ENCODE data around the gene FAM110D. TPM values are rescaled to one million over a fixed set of nuclear protein-coding genes. Genes with fewer than 3 reads are reported as not detected.

FAM110D gene
- total RNA-seq: 4.5 TPM
- long read RNA-seq, transcript FAM110D-201 (2 exons, 2,858 nt): major isoform, 22 of 29 reads
- long read RNA-seq, partial matches to known transcripts: 0 of 29 reads
- long read RNA-seq, other reads (novel, unspliced or antisense): 7 of 29 reads

DNA sequence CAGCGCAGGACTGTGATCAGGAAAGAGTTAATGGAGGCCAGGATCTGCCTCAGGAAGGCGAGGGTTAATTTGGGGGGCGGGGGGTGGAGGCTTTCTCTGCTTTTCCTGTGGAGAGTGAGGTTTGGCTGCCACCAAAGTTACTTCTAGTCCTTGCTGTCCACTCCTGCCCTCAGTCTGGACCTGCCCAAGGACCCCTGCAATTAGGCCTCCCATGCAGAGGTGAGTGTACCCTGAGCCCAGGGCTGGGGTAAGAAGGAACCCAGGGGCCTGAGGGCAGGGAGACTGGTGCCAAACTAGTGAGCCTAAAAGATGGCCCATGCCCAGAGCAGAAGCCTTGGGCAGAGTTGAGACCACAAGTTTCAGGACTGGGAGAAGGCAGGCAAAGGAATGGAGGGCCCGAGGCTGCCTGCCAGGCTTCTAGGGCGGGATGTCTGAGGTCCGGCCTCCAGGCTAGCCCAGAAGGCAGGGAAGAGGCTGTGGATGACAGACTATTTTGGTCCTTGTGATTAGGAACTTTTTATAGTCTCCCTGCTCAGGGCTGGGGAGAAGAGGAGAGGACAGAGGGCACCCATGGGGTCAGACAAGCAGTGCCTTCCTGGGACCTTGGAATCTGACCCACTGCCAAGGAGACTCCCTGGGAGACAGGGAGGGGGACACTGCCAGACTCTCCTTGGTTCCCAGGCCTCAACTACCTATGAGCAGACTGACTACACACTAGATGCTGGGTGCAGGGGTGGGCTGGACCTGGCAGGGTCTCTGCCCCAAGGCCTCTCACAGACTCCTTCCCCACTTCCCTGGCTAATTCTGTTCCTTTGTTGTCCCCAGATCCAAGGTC lies at the start of gene FAM110D:
TSS of gene FAM110D (plus strand) at position 172 of the 835 bp plus-strand sequence. CDS start 2,213 bp downstream, outside the sequence.
- DNase-seq (peak; percentile 79), ATAC-seq (peak; percentile 77)
- intact Hi-C loops (cut with micrococcal nuclease): no loop called here

DNA sequence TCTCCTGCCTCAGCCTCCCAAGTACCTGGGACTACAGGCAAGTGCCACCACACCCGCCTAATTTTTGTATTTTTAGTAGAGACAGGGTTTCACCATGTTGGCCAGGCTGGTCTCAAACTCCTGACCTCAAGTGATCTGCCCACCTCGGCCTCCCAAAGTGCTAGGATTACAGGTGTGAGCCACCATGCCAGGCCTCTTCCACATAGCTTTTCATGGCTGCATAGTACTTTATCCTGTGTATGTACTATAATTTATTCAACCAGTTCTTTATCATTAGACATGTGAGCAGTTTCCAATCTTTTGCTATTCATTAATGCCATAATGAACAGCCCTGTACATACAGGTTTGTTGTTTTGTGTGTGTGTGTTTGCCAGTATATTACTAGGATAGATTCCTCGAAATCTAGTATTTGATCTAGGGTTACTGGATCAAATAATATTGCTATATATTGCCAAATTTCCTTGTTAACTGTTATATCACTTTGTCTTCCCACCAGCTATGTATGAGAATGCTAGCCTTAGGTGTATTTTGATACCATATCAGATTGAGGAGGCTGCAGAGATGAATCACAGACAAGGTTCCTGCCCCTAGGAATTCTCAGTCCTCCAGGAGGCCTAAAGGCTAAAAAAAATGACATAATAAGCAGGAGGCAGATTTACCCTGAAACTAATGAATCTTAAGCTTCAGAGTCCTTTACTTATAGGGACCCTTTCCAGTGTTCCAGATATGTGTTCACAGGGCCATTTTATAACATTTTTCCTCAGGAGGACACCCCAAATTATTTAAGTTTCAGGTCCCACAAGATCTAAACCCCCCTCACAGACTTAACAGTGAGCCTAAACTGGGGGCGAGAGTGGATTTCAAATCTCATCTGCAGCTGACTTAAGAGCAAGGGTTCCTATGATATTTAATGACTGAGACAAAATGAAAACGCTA lies 49.4 kb upstream of the FAM110D start:
- DNase-seq (no peak), ATAC-seq (no peak)
- intact Hi-C loops (cut with micrococcal nuclease): loop anchor here (10.0 kb wide), 1 partner anchor 55 kb away; the partner anchor contains the start of genes C1orf232 and ZNF593

DNA sequence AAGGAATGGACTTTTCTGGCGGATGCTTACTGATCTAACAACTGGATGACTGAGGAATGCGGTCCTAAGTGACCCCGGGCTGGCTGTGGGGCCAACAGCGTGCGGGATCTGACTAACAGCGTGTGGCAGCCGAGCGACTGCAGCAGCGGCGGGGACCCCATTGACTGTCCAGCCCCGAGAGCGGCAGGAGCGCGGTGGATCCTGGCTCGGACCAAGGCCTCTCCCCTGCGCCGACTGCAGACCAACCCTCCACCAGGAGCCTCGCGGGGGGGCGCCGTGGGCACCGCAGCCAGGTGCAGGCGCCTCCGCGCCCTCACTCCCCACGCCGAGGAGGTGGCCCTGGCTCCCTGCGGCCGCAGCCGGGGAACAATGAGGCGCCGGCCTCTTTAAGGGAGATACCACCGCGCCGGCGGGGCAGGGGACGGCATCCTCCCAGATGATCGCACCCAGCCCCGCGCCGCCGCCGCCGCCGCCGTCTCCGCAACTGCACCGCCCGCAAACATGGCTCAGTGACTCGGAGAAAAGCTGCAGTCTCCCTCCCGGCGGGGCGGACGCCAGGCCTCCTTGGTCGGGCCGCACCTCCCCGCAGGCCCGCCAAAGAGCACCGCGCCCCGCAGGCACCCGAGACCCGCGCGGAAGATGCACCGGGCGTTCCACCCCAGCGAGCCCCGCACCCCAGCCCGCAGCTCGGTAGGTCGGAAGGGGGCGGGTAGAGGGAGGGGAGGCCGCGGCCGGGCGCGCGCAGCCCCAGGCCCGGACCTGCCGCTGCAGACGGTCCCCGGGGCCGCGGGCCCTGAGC lies 47.9 kb upstream of the FAM110D start:
- intact Hi-C loops (cut with micrococcal nuclease): no loop called here
- ATAC-seq: peak; percentile 66
- peak; percentile 88 for DNase-seq

DNA sequence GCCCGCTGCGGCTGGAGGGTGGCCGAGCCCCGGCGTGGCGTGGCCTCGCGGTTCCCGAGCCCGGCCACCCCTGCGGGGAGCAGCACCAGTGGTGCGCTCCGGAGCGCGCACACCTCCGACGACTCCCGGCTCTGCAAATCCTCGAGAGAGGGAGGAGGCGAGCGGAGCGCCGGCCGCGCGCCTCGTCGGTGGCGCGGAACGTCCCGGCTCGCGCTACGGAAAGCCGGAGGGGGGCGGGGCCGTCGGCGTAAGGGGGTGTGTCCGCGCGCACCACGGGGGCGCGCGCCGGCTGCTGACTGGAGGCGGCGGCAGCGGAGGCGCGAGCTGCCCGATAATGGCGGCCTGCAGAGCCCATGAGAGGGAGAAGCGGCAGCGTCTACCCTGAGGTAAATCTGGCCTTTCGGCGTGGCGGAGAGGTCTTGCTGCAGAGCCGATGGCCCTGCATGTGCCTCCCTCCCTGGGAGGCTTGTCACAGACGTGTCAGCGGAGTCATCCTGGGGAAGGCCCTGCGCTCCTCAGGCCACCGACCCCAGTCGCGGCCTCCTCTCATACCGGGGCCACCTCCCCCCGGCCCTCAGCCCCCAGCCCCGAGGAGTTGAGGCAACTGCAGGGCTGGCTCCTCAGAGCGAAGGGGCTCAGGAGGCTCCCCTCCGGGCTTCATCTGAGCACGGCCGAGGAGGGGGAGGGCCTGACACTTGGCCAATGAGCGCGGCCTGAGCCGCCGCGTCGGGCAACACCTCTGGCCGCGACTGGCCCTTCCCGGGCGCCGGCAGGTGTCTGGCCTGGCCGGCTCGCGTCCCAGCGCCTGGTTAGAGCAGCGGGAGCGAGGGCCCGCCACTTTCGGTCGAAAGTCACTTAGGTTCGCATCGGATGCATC lies 47.1 kb upstream of the FAM110D start, which contains the start of gene PDIK1L:
TSS of gene PDIK1L (plus strand) at position 295 of the 877 bp plus-strand sequence. CDS start 2,485 bp downstream, outside the sequence.
- intact Hi-C loops (cut with micrococcal nuclease): no loop called here
- DNase-seq (peak; percentile 98), ATAC-seq (peak; percentile 91)

DNA sequence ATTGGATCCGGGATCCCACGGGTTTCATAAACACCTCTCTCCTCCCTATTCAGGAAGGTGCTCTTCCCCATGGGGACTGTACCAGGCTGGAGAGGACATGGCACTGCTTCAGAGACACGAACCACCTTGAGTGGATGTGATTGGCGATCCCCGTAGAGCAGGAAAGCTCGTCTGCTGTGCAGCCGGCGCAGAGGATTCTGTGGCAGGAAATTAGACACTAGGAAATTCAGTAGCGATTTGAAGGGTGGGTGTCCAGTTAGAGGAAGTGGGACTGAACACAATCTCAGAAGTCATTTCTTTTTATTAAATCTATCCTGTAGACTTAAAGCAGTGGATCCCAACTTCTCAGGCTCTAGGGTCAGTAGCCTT lies 46.5 kb upstream of the FAM110D start:
- ATAC-seq: peak; percentile 8
- DNase-seq: no peak
- intact Hi-C loops (cut with micrococcal nuclease): no loop called here

DNA sequence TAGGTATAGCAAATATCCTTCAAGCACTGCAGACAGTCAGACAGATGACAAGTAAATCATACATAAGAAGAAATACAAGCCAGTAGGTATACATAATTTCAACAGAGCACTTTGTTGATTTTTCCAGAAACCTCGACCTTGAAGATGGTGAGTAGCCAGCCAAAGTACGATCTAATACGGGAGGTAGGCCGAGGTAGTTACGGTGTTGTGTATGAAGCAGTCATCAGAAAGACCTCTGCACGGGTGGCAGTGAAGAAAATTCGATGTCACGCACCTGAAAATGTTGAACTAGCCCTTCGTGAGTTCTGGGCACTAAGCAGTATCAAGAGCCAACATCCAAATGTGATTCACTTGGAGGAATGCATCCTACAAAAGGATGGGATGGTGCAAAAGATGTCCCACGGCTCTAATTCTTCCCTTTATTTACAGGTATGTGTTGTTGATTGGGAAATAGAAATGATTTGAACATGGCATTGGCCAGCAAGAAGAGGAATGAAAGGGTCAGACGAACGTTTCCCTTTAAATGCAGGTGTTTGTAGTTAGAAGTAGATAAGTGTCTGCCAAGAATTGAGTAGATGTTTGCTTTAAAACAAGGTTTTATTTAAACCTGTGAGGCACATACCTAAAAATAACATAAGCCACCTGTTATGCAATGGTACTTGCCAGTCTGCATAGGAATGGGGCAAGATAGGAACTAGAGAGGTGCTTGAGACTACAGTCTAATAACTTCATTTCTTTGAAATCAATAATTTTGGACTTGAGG lies 44.5 kb upstream of the FAM110D start:
- no peak for DNase-seq
- intact Hi-C loops (cut with micrococcal nuclease): no loop called here
- ATAC-seq: peak; percentile 5

DNA sequence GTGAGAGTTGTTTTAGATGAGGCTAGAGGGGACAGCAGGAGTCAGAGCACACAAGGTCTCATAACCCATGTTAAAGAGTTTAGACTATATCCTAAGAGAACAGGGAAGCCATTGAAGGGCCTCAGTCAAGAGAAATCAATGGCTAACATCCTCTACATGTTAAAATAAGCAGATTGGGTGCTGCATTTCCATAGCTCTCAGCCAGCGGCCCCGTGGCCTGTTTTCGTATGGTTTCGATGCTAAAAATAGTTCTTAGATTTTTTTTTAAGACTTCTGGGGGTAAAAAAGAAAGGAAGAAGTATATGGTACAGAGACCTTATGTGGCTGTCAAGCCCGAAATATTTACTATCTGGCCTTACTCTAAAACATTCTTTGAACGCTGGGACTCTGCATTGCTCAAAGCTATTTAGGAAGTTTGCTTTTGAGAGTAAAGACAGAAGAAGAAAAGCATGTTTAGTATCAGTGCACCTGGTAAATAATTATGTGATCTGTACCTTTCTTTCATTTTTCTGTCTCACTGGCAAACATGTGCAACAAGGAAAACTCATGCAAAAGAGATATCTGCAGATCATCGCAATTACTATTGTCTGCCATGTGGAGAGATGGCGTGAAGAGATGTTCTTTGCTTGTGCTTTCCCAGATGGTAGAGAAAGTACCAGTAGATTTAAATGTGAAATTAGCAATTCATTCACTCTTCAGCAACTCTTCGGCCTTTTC lies 38.8 kb upstream of the FAM110D start:
- DNase-seq: no peak
- intact Hi-C loops (cut with micrococcal nuclease): no loop called here
- no peak for ATAC-seq

DNA sequence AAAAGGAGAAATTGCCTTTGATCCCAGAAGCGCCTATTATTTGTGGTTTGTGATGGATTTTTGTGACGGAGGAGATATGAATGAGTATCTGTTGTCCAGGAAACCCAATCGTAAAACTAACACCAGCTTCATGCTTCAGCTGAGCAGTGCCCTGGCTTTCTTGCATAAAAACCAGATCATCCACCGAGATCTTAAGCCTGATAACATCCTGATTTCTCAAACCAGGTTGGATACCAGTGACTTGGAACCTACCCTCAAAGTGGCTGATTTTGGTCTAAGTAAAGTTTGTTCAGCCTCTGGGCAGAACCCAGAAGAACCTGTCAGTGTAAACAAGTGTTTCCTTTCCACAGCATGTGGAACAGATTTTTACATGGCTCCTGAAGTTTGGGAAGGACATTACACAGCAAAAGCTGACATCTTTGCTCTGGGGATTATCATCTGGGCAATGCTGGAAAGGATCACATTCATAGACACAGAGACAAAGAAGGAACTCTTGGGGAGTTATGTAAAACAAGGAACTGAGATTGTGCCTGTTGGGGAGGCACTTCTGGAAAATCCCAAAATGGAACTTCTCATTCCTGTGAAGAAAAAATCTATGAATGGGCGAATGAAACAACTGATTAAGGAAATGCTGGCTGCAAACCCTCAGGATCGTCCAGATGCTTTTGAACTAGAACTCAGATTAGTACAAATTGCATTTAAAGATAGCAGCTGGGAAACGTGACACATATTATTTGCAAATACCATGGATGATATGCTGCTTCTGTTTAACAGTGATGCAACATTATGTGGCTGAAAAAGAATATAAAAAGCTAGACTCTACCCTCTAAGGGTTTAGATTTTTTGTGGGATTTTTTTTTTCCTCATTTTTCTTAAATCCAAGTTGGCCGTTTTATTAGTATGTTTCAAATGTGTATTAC lies 36.8 kb upstream of the FAM110D start:
- DNase-seq: no peak
- ATAC-seq: peak; percentile 39
- intact Hi-C loops (cut with micrococcal nuclease): no loop called here

DNA sequence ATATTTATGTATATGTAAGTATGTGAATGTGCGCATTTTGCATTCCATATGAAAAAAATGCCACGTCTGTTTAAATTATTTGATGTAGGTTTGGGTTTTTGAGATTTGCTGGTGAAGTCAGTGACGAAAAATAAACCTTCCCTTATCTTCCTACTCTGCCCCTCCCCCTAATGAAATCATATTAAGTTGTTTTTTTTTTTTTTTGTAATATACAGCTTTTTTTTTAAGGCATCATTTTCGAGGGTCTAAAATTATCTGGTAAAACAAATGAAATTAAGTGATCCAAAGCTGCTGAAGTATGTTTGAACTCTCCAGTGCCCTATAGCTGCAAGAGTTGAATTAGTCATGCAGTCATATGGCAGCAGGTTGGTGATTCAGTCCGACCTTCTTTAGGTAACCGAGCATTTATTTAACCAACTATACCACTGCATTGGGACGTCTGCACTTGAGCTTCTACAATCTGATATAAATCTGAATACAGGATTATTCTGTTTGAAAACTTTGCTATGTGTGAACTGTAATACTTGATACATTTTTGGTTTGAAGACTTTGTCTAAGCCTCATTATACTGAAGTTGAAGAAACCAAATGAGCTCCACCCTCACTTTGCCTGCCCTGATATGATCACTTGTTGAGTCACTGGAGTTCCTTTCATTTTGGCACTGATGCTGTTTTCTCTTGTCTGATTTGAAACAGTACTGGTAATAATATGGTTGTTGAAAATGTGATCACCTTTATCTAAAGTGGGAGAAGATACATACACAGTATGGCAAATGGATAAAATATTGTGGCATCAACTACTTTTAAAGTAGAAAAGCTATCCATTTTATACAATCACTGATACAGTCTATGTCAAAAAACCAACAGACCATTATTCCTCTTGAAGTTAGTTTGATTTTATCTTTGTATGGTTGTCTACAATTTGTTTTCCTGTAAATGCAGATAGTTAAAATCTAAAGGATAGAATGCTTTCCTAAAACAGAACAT lies 35.6 kb upstream of the FAM110D start:
- peak; percentile 17 for ATAC-seq
- intact Hi-C loops (cut with micrococcal nuclease): no loop called here
- DNase-seq: no peak

DNA sequence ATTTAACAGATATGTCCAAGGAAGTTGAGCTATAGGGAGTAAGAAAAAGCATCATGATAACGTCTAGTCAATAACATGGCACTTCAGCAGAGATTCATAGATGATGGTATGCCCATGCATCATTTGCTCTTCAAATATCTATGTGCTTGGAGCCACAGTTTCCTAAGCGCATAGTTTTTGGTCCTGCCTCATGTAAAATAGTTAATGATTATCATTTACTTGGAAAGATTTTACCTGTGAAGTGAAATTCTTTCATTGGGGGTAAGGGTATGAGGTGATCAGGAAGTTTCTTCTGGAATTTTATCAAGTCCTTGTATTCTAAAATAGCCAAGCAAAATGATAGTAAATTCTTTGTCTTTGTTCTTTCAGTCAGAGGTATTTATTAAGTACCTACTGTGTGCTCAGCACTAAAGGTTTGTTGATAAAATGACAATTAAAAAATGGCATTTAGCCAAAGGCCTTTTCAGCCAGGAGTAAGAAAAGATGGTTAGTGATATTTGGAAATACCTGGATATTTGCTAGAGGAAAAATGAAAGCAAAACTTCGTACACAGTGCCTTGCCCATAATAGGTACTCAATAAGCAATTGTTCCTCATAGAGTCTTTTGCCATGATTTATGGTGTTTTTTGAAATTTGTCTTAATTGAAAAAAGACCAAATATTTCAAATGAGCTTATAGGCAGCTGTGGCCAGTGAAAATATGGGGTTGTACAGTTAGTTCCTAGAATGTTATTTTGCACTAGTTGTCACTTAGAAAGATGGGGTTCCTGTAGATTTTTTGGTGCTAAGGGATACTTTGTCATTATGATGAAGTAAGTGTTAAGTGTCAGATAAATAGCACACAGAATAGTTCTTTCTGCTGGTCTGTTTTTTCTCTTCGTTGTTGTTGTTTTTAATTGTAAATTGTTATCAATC lies 34.2 kb upstream of the FAM110D start:
- ATAC-seq (no peak), DNase-seq (no peak)
- intact Hi-C loops (cut with micrococcal nuclease): no loop called here

DNA sequence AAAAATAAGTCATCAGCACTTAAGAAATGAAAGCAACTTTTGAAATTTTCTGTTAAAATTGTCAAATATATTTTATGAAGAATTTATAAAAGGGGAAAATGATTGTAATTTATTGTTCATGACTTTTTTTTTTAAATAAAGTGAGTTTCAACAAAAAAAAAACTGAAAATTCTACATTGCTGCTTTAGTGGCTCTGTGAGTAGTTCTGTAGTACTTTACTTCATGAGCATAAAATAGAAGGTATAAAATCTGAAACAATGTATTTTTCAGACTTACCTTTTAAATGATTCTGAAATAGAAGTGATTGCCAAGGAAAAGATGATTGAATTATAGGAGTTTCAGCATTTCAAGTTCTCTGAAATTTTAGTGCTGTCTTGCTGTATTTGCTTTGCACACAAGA lies 33.5 kb upstream of the FAM110D start:
- ATAC-seq (no peak), DNase-seq (no peak)
- intact Hi-C loops (cut with micrococcal nuclease): no loop called here

DNA sequence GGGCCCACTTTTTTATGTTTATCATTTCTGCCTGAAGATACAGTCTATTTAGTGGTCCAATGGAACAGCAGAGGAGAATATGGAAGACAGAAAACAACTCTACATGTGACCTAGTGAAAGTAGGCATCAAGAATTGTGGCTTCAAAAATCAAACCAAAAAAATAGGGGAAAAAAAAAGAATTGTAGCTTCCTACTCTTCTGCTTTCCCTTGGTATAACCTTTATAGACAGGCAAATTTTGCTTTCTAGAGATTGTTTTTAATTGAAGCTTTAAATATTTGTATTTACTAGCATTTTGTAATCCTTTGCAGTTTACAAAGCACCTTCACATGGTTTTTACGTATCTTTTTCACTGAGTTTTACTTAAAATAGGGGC lies 32.9 kb upstream of the FAM110D start:
- ATAC-seq: no peak
- DNase-seq: no peak
- intact Hi-C loops (cut with micrococcal nuclease): no loop called here

DNA sequence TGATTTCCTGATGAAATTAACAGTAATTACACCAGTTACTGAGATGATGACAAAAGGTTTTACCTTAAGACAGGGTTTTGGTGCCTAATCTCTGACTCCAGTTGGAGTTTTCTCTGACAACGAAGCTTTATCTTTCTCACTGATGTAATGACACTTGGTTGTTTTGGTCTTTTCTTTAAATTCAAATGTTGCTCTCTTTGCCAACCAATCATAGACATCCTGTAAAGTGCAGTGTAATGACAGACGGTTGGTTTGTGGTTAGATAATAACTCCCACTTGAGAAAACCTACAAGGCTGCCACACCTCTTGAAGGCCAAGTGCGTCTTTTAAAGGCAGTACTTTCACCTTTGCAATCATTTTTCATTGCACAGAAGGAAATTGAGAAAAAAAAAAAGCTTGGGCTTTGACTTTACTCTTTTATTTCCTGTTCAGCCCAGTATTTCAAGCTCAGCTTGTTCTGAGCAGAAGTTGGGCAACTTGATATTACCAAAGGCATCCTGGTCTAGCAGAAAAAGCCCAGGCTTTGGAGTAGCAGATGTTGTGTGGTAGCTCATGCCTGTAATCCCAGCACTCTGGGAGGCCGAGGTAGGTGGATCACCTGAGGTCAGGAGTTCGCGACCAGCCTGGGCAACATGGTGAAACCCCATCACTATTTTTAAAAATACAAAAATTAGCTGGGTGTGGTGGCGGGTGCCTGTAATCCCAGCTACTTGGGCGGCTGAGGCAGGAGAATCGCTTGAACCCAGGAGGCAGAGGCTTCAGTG lies 32.4 kb upstream of the FAM110D start:
- intact Hi-C loops (cut with micrococcal nuclease): no loop called here
- ATAC-seq: peak; percentile 59

More for the DNA sequence above, 32.4 kb upstream of the FAM110D start:
- no peak for DNase-seq

All from left ventricle myocardium superior (tissue), 1 donor.